Suprapubic skin (tissue), 3 donors: Measurements from ENCODE around the gene SLC22A31.

Source experiments
- POLR2AphosphoS5 ChIP-seq, 3 donors: sonication (generic); formaldehyde crosslinking; IDR thresholded peaks; one replicate each; pipeline ENCODE4 v1.6.1; 2017; ENCODE audit warnings: antibody characterized with exemption in 3 of 3
- TF ChIP-seq, protein P1 (sequence below), 2 donors: fragments of 200-600 bp in 1 of 2; fragments of 450-650 bp in 1 of 2; sonication (generic) in 1 of 2; IDR thresholded peaks; one replicate each; pipeline ENCODE4 v1.5.1; 2016 to 2019; ENCODE audit warnings: antibody characterized with exemption in 2 of 2, mild to moderate bottlenecking in 1 of 2, moderate library complexity in 1 of 2

DNA sequence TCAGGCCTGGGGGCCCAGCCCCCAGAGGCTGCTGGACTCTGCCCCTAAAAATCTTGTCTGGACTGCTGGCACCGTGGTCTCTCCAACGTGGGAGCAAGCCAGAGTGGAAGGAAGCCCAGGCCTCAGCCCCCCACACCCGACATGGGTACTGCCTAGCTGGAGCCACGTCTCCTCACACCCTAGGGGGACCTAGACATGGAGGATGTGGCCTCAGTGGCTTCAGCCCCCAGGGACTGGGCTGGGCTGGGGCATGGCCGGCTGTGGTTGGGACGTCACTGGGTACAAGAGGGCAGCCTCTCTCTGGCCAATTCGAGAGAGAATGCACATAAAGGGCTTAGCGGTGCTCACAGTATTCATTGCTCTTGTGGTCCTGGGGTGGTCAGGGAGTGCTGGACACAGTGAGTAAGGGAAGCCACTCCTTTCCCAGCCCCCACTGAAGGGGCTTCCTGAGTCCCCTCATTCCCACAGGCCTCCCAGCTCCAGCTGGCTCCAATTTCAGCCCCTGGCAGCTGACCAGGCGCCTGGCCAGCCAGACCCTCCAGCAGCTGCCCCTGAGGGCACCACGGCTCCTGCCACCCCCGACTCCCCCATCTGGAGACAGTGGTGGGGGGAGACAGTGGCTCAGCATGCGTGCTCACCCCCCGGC, 27.7 kb downstream of the SLC22A31 start:
- TF ChIP-seq, protein P1, sequence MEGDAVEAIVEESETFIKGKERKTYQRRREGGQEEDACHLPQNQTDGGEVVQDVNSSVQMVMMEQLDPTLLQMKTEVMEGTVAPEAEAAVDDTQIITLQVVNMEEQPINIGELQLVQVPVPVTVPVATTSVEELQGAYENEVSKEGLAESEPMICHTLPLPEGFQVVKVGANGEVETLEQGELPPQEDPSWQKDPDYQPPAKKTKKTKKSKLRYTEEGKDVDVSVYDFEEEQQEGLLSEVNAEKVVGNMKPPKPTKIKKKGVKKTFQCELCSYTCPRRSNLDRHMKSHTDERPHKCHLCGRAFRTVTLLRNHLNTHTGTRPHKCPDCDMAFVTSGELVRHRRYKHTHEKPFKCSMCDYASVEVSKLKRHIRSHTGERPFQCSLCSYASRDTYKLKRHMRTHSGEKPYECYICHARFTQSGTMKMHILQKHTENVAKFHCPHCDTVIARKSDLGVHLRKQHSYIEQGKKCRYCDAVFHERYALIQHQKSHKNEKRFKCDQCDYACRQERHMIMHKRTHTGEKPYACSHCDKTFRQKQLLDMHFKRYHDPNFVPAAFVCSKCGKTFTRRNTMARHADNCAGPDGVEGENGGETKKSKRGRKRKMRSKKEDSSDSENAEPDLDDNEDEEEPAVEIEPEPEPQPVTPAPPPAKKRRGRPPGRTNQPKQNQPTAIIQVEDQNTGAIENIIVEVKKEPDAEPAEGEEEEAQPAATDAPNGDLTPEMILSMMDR (IDR thresholded peaks at IDR 0.05), result no peak
- no peak for TF ChIP-seq POLR2AphosphoS5 (IDR thresholded peaks at IDR 0.05)
